ENCODE data around the gene NRG2. TPM values are rescaled to one million over a fixed set of nuclear protein-coding genes. Genes with fewer than 3 reads are reported as not detected.

Gene NRG2
- total and polyA plus RNA-seq, 3 experiments from 2014 or later = 0.18 to 0.24 TPM; not detected in 1

DNA sequence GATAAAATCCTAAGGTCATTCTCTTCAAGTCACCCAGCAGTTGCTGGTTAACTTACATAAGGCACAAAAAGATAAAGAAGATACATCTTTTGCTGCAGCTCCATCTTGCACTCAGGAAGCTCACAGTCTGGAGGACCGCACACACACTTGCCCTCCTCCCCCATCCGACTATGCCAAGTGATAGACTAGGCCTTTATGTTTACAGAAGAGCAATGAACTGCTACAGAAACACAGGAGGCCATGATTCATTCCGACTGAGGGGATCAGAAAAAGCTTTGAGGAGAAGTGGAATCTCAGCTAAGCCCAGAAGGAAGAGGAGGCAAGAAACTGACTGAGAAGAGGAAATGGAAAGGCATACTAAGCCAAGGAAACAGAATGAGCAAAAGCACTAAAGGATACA lies 17.4 kb downstream of the NRG2 start:
- CTCF ChIA-PET = interaction anchor here (0.6 to 1.6 kb wide), 2 partner anchors 29 to 38 kb away, joined by 3 read pairs; no protein-coding TSS in a partner anchor
- no peaks in the 10 kb centered on the region for H3K36me3 Mint-ChIP-seq
- no peak overlapping the region for H3K27ac Mint-ChIP-seq

GRCh38 chr5:140024928-140025327 lies 18.2 kb downstream of the NRG2 start:
- H3K27me3 Mint-ChIP-seq = peaks cover 17 to 36% of the 10 kb centered on the region in 2 donors
- Histone ChIP-seq H3K4me3 (ENCODE audit: low read length) (no peak overlapping the region), H3K36me3 (ENCODE audit: insufficient read depth, low read length) (no peaks in the 10 kb centered on the region), H3K27ac (ENCODE audit: low read depth, low read length) (no peak overlapping the region), H3K27me3 (ENCODE audit: insufficient read depth, low read length, poor library complexity, severe bottlenecking) (no peaks in the 10 kb centered on the region), H3K9me3 (ENCODE audit: low read length) (no peaks in the 10 kb centered on the region), H3K4me1 (ENCODE audit: insufficient read depth, low read length) (no peaks in the 10 kb centered on the region)
- no peak overlapping the region for H3K27ac Mint-ChIP-seq
- no peaks in the 10 kb centered on the region for H3K36me3 Mint-ChIP-seq
- ChIA-PET CTCF (interaction anchor here (0.6 kb wide), 1 partner anchor 120 kb away, joined by 3 read pairs; no protein-coding TSS in a partner anchor), POLR2A (no interaction called here)
- no peak for DNase-seq
- H3K4me3 Mint-ChIP-seq = no peak overlapping the region
- H3K4me1 Mint-ChIP-seq = no peaks in the 10 kb centered on the region
- no peaks in the 10 kb centered on the region for H3K9me3 Mint-ChIP-seq

More for the DNA sequence above, 17.4 kb downstream of the NRG2 start:
- peaks cover 18 to 37% of the 10 kb centered on the region in 2 donors for H3K27me3 Mint-ChIP-seq
- H3K9me3 Mint-ChIP-seq = no peaks in the 10 kb centered on the region
- no peak overlapping the region for H3K4me3 ChIP-seq (ENCODE audit: low read length)
- no peaks in the 10 kb centered on the region for H3K27me3 ChIP-seq (ENCODE audit: insufficient read depth, low read length, poor library complexity, severe bottlenecking)
- H3K9me3 ChIP-seq (ENCODE audit: low read length) = no peaks in the 10 kb centered on the region
- no peaks in the 10 kb centered on the region for H3K36me3 ChIP-seq (ENCODE audit: insufficient read depth, low read length)
- no peak overlapping the region for H3K27ac ChIP-seq (ENCODE audit: low read depth, low read length)
- H3K4me3 Mint-ChIP-seq = no peak overlapping the region
- no peak for DNase-seq
- H3K4me1 ChIP-seq (ENCODE audit: insufficient read depth, low read length) = no peaks in the 10 kb centered on the region
- H3K4me1 Mint-ChIP-seq = no peaks in the 10 kb centered on the region
- POLR2A ChIA-PET = no interaction called here

GRCh38 chr5:140023611-140024191 lies 19.4 kb downstream of the NRG2 start:
- no peaks in the 10 kb centered on the region for H3K9me3 Mint-ChIP-seq
- H3K4me1 Mint-ChIP-seq = no peaks in the 10 kb centered on the region
- H3K27me3 Mint-ChIP-seq = peaks cover 18 to 31% of the 10 kb centered on the region in 2 donors

DNA sequence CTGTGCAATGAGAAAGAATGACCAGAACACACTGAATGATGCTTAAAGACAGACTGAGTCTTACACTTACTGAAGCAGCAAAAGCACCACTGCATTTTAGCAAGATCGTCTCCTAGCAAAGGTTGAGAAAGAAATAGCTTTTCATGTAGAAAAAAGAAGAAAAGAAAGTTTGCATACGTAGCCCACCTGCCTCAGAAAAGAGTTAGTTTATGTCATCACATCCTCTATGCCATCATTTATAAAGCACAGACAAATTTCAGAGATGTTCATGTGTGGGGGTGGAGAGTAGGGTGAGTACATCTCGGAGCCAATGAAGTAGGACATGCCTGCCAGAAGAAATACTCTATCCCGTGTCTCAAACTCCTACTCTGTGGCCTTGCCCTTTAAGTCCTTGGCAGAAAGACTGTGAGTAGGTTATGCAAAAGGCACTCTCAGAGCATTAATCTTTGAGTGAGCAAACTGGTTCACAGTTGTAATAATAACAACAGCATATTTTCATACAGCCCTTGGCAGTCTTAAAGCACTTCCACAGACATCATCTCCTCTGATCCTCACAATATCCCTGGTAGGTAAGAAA lies 22.4 kb downstream of the NRG2 start:
- Histone ChIP-seq H3K27me3 (ENCODE audit: insufficient read depth, low read length, poor library complexity, severe bottlenecking) (peaks cover 9% of the 10 kb centered on the region), H3K9me3 (ENCODE audit: low read length) (no peaks in the 10 kb centered on the region), H3K4me1 (ENCODE audit: insufficient read depth, low read length) (no peaks in the 10 kb centered on the region), H3K36me3 (ENCODE audit: insufficient read depth, low read length) (no peaks in the 10 kb centered on the region), H3K27ac (ENCODE audit: low read depth, low read length) (no peak overlapping the region), H3K4me3 (ENCODE audit: low read length) (no peak overlapping the region)
- Mint-ChIP-seq H3K27me3 (peaks cover 11 to 14% of the 10 kb centered on the region in 2 donors), H3K4me3 (no peak overlapping the region), H3K9me3 (no peaks in the 10 kb centered on the region), H3K27ac (no peak overlapping the region), H3K36me3 (no peaks in the 10 kb centered on the region), H3K4me1 (no peaks in the 10 kb centered on the region)
- no peak for DNase-seq
- ChIA-PET CTCF (interaction anchor here (1.1 kb wide), 1 partner anchor 22 kb away, joined by 3 read pairs; the partner anchor contains the start of gene NRG2), POLR2A (no interaction called here)

More at GRCh38 chr5:140023611-140024191, 19.4 kb downstream of the NRG2 start:
- CTCF ChIA-PET = no interaction called here
- Mint-ChIP-seq H3K4me3 (no peak overlapping the region), H3K27ac (no peak overlapping the region), H3K36me3 (no peaks in the 10 kb centered on the region)
- no peaks in the 10 kb centered on the region for H3K4me1 ChIP-seq (ENCODE audit: insufficient read depth, low read length)
- POLR2A ChIA-PET = no interaction called here
- no peaks in the 10 kb centered on the region for H3K9me3 ChIP-seq (ENCODE audit: low read length)
- no peak overlapping the region for H3K4me3 ChIP-seq (ENCODE audit: low read length)
- H3K36me3 ChIP-seq (ENCODE audit: insufficient read depth, low read length) = no peaks in the 10 kb centered on the region
- no peak for DNase-seq
- H3K27me3 ChIP-seq (ENCODE audit: insufficient read depth, low read length, poor library complexity, severe bottlenecking) = peaks cover 4% of the 10 kb centered on the region
- no peak overlapping the region for H3K27ac ChIP-seq (ENCODE audit: low read depth, low read length)

GRCh38 chr5:140018920-140019644 lies 24.0 kb downstream of the NRG2 start:
- Mint-ChIP-seq H3K36me3 (no peaks in the 10 kb centered on the region), H3K9me3 (no peaks in the 10 kb centered on the region), H3K4me1 (no peaks in the 10 kb centered on the region), H3K27ac (no peak overlapping the region), H3K27me3 (peaks cover 0 to 4% of the 10 kb centered on the region in 2 donors), H3K4me3 (no peak overlapping the region)
- H3K36me3 ChIP-seq (ENCODE audit: insufficient read depth, low read length) = no peaks in the 10 kb centered on the region
- CTCF ChIA-PET = no interaction called here
- H3K27ac ChIP-seq (ENCODE audit: low read depth, low read length) = no peak overlapping the region
- H3K9me3 ChIP-seq (ENCODE audit: low read length) = no peaks in the 10 kb centered on the region
- peaks cover 9% of the 10 kb centered on the region for H3K27me3 ChIP-seq (ENCODE audit: insufficient read depth, low read length, poor library complexity, severe bottlenecking)
- POLR2A ChIA-PET = no interaction called here
- H3K4me1 ChIP-seq (ENCODE audit: insufficient read depth, low read length) = no peaks in the 10 kb centered on the region
- H3K4me3 ChIP-seq (ENCODE audit: low read length) = no peak overlapping the region
- DNase-seq = no peak

GRCh38 chr5:140018517-140018916 lies 24.6 kb downstream of the NRG2 start:
- no peak overlapping the region for H3K4me3 ChIP-seq (ENCODE audit: low read length)
- H3K4me1 ChIP-seq (ENCODE audit: insufficient read depth, low read length) = no peaks in the 10 kb centered on the region
- no peaks in the 10 kb centered on the region for H3K9me3 ChIP-seq (ENCODE audit: low read length)
- H3K27me3 ChIP-seq (ENCODE audit: insufficient read depth, low read length, poor library complexity, severe bottlenecking) = peaks cover 9% of the 10 kb centered on the region
- Mint-ChIP-seq H3K27me3 (peaks cover 0 to 4% of the 10 kb centered on the region in 2 donors), H3K27ac (no peak overlapping the region), H3K4me3 (no peak overlapping the region), H3K4me1 (no peaks in the 10 kb centered on the region), H3K36me3 (no peaks in the 10 kb centered on the region), H3K9me3 (no peaks in the 10 kb centered on the region)
- H3K36me3 ChIP-seq (ENCODE audit: insufficient read depth, low read length) = no peaks in the 10 kb centered on the region
- ChIA-PET POLR2A (no interaction called here), CTCF (no interaction called here)
- H3K27ac ChIP-seq (ENCODE audit: low read depth, low read length) = no peak overlapping the region
- DNase-seq = no peak

- Mint-ChIP-seq H3K27ac (no peak overlapping the region), H3K9me3 (no peaks in the 10 kb centered on the region), H3K4me3 (no peak overlapping the region), H3K4me1 (no peaks in the 10 kb centered on the region), H3K36me3 (no peaks in the 10 kb centered on the region), H3K27me3 (peaks cover 0 to 4% of the 10 kb centered on the region in 2 donors)
- H3K9me3 ChIP-seq (ENCODE audit: low read length) = no peaks in the 10 kb centered on the region
- POLR2A ChIA-PET = no interaction called here
- DNase-seq = no peak
- CTCF ChIA-PET = no interaction called here
- H3K4me1 ChIP-seq (ENCODE audit: insufficient read depth, low read length) = no peaks in the 10 kb centered on the region
- H3K27me3 ChIP-seq (ENCODE audit: insufficient read depth, low read length, poor library complexity, severe bottlenecking) = peaks cover 9% of the 10 kb centered on the region
- H3K4me3 ChIP-seq (ENCODE audit: low read length) = no peak overlapping the region
- no peak overlapping the region for H3K27ac ChIP-seq (ENCODE audit: low read depth, low read length)
- H3K36me3 ChIP-seq (ENCODE audit: insufficient read depth, low read length) = no peaks in the 10 kb centered on the region
Observed at GRCh38 chr5:140018096-140018481, 25.0 kb downstream of the NRG2 start.

DNA sequence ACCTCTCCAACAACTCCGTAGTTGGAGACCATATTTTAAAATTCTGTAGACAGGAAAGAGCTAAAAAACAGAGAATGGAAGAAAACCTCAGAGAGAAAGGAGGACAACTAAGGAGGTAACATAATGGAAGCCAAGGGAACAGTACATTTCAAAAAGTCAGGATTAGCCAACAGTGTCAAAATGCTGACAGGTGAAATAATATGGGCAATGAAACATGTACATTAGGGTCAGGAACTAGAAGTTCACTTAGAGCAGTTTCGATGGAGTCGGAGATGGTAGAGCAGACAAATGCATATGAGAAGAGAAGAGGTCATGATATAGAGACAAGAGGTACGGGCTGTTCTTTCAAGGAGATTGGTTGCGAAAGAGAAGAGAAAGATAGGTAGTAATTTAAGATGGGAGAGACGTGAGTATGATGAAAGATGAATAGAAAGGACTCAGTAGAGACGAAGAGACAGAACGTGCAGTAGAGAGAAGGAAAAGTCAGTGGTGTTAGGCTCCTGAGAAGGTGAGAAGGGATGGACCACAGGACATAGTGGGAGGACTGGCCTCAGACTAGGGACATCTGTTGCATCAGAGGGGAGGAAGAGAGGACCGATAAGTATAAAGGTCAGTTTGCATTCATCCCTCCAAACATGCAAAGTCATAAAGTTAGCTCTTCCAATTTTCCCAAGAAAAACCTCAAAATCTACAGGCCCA lies 25.6 kb downstream of the NRG2 start:
- Mint-ChIP-seq H3K27ac (no peak overlapping the region), H3K4me3 (no peak overlapping the region), H3K9me3 (no peaks in the 10 kb centered on the region), H3K36me3 (no peaks in the 10 kb centered on the region), H3K27me3 (peaks cover 0 to 4% of the 10 kb centered on the region in 2 donors), H3K4me1 (no peaks in the 10 kb centered on the region)
- H3K4me3 ChIP-seq (ENCODE audit: low read length) = no peak overlapping the region
- H3K9me3 ChIP-seq (ENCODE audit: low read length) = no peaks in the 10 kb centered on the region
- H3K27ac ChIP-seq (ENCODE audit: low read depth, low read length) = no peak overlapping the region
- ChIA-PET POLR2A (no interaction called here), CTCF (interaction anchor here (1.4 kb wide), 1 partner anchor 49 kb away, joined by 3 read pairs; no protein-coding TSS in a partner anchor)
- no peak for DNase-seq
- no peaks in the 10 kb centered on the region for H3K36me3 ChIP-seq (ENCODE audit: insufficient read depth, low read length)
- no peaks in the 10 kb centered on the region for H3K4me1 ChIP-seq (ENCODE audit: insufficient read depth, low read length)
- peaks cover 9% of the 10 kb centered on the region for H3K27me3 ChIP-seq (ENCODE audit: insufficient read depth, low read length, poor library complexity, severe bottlenecking)

Measured in CD8-positive, alpha-beta memory T cell (primary cell).